ENCODE data around the gene RGS6.

Gene RGS6

GRCh38 chr14:72053651-72054050 lies 121.4 kb downstream of the RGS6 start:
- no peak for DNase-seq
- H3K4ac ChIP-seq (ENCODE audit: low read depth in 1 of 2, low read length in 2 of 2): no peak overlapping the region
- no peak overlapping the region for H3K4me2 ChIP-seq (ENCODE audit: low read length, poor library complexity, severe bottlenecking)
- H3K18ac ChIP-seq (ENCODE audit: low read depth in 1 of 2, low read length in 2 of 2): no peak overlapping the region
- H3K9ac ChIP-seq (ENCODE audit: low read length): no peak overlapping the region
- no peak overlapping the region for H3K14ac ChIP-seq (ENCODE audit: low read length in 2 of 2)
- H3K4me1 ChIP-seq (ENCODE audit: control insufficient read depth, insufficient read depth, low read depth, low read length): no peaks in the 10 kb centered on the region
- no peaks in the 10 kb centered on the region for H3K79me1 ChIP-seq (replicated peaks; ENCODE audit: low read length, poor library complexity, severe bottlenecking)
- no peak overlapping the region for H2AFZ ChIP-seq (ENCODE audit: low read depth, low read length)
- no peak overlapping the region for H3K27ac ChIP-seq (ENCODE audit: low read length, poor library complexity, severe bottlenecking)
- 50% methylated on average over 1 of the region's 3 CpGs for WGBS
- H2BK15ac ChIP-seq (ENCODE audit: low read depth, poor library complexity, severe bottlenecking): no peak overlapping the region
- no peak overlapping the region for H3K23ac ChIP-seq (ENCODE audit: low read length in 2 of 2)
- no peak overlapping the region for H3K4me3 ChIP-seq (ENCODE audit: insufficient read depth in 1 of 2, low read depth in 1 of 2, low read length in 2 of 2)
- H4K8ac ChIP-seq (ENCODE audit: low read length): no peak overlapping the region
- H2AK5ac ChIP-seq (ENCODE audit: low read length, severe bottlenecking): no peak overlapping the region
- no peaks in the 10 kb centered on the region for H3K9me3 ChIP-seq (ENCODE audit: control insufficient read depth, low read length)
- H4K91ac ChIP-seq (ENCODE audit: low read length): no peak overlapping the region
- no peaks in the 10 kb centered on the region for H3K36me3 ChIP-seq (ENCODE audit: control insufficient read depth in 1 of 2, insufficient read depth in 2 of 2, low read depth in 1 of 2, low read length in 2 of 2)
- no peaks in the 10 kb centered on the region for H3K27me3 ChIP-seq (ENCODE audit: control insufficient read depth in 1 of 2, insufficient read depth in 1 of 2, low read length in 2 of 2)
- no peak overlapping the region for H2BK5ac ChIP-seq (ENCODE audit: low read depth, low read length, poor library complexity, severe bottlenecking)
- H2BK12ac ChIP-seq (ENCODE audit: low read length in 2 of 2): no peak overlapping the region
- H2BK120ac ChIP-seq (ENCODE audit: low read depth, low read length): no peak overlapping the region

- H2BK12ac ChIP-seq (ENCODE audit: low read length in 2 of 2): no peak overlapping the region
- no peak overlapping the region for H3K18ac ChIP-seq (ENCODE audit: low read depth in 1 of 2, low read length in 2 of 2)
- no peaks in the 10 kb centered on the region for H3K27me3 ChIP-seq (ENCODE audit: control insufficient read depth in 1 of 2, insufficient read depth in 1 of 2, low read length in 2 of 2)
- no peak overlapping the region for H2BK5ac ChIP-seq (ENCODE audit: low read depth, low read length, poor library complexity, severe bottlenecking)
- H2BK15ac ChIP-seq (ENCODE audit: low read depth, poor library complexity, severe bottlenecking): no peak overlapping the region
- no peak for DNase-seq
- WGBS: 68% methylated on average over 4 of the region's 4 CpGs
- no peak overlapping the region for H3K4ac ChIP-seq (ENCODE audit: low read depth in 1 of 2, low read length in 2 of 2)
- no peaks in the 10 kb centered on the region for H3K4me1 ChIP-seq (ENCODE audit: control insufficient read depth, insufficient read depth, low read depth, low read length)
- no peak overlapping the region for H2BK120ac ChIP-seq (ENCODE audit: low read depth, low read length)
- no peaks in the 10 kb centered on the region for H3K36me3 ChIP-seq (ENCODE audit: control insufficient read depth in 1 of 2, insufficient read depth in 2 of 2, low read depth in 1 of 2, low read length in 2 of 2)
- no peak overlapping the region for H3K23ac ChIP-seq (ENCODE audit: low read length in 2 of 2)
- no peak overlapping the region for H4K8ac ChIP-seq (ENCODE audit: low read length)
- H4K91ac ChIP-seq (ENCODE audit: low read length): no peak overlapping the region
- no peak overlapping the region for H3K4me3 ChIP-seq (ENCODE audit: insufficient read depth in 1 of 2, low read depth in 1 of 2, low read length in 2 of 2)
- H3K4me2 ChIP-seq (ENCODE audit: low read length, poor library complexity, severe bottlenecking): no peak overlapping the region
- no peak overlapping the region for H3K27ac ChIP-seq (ENCODE audit: low read length, poor library complexity, severe bottlenecking)
- no peaks in the 10 kb centered on the region for H3K79me1 ChIP-seq (replicated peaks; ENCODE audit: low read length, poor library complexity, severe bottlenecking)
- no peak overlapping the region for H2AFZ ChIP-seq (ENCODE audit: low read depth, low read length)
- no peak overlapping the region for H3K9ac ChIP-seq (ENCODE audit: low read length)
- H3K14ac ChIP-seq (ENCODE audit: low read length in 2 of 2): no peak overlapping the region
- H3K9me3 ChIP-seq (ENCODE audit: control insufficient read depth, low read length): no peaks in the 10 kb centered on the region
- no peak overlapping the region for H2AK5ac ChIP-seq (ENCODE audit: low read length, severe bottlenecking)
Observed at GRCh38 chr14:72054911-72055310, 122.7 kb downstream of the RGS6 start.

GRCh38 chr14:72057701-72058285 lies 125.6 kb downstream of the RGS6 start:
- Histone ChIP-seq H4K8ac (ENCODE audit: low read length) (no peak overlapping the region), H3K18ac (ENCODE audit: low read depth in 1 of 2, low read length in 2 of 2) (no peak overlapping the region), H3K9me3 (ENCODE audit: control insufficient read depth, low read length) (no peaks in the 10 kb centered on the region), H2BK15ac (ENCODE audit: low read depth, poor library complexity, severe bottlenecking) (no peak overlapping the region), H3K23ac (ENCODE audit: low read length in 2 of 2) (no peak overlapping the region), H3K4me2 (ENCODE audit: low read length, poor library complexity, severe bottlenecking) (no peak overlapping the region), H2AK5ac (ENCODE audit: low read length, severe bottlenecking) (no peak overlapping the region), H4K91ac (ENCODE audit: low read length) (no peak overlapping the region), H3K4me3 (ENCODE audit: insufficient read depth in 1 of 2, low read depth in 1 of 2, low read length in 2 of 2) (no peak overlapping the region), H3K9ac (ENCODE audit: low read length) (no peak overlapping the region), H3K27ac (ENCODE audit: low read length, poor library complexity, severe bottlenecking) (no peak overlapping the region), H3K36me3 (ENCODE audit: control insufficient read depth in 1 of 2, insufficient read depth in 2 of 2, low read depth in 1 of 2, low read length in 2 of 2) (no peaks in the 10 kb centered on the region), H3K4ac (ENCODE audit: low read depth in 1 of 2, low read length in 2 of 2) (no peak overlapping the region), H2AFZ (ENCODE audit: low read depth, low read length) (no peak overlapping the region), H3K79me1 (replicated peaks; ENCODE audit: low read length, poor library complexity, severe bottlenecking) (no peaks in the 10 kb centered on the region), H3K14ac (ENCODE audit: low read length in 2 of 2) (no peak overlapping the region), H3K27me3 (ENCODE audit: control insufficient read depth in 1 of 2, insufficient read depth in 1 of 2, low read length in 2 of 2) (no peaks in the 10 kb centered on the region), H2BK12ac (ENCODE audit: low read length in 2 of 2) (no peak overlapping the region), H2BK5ac (ENCODE audit: low read depth, low read length, poor library complexity, severe bottlenecking) (no peak overlapping the region), H2BK120ac (ENCODE audit: low read depth, low read length) (no peak overlapping the region), H3K4me1 (ENCODE audit: control insufficient read depth, insufficient read depth, low read depth, low read length) (no peaks in the 10 kb centered on the region)
- no peak for DNase-seq
- WGBS: 86% methylated on average over 4 of the region's 4 CpGs

GRCh38 chr14:72060460-72060859 lies 128.2 kb downstream of the RGS6 start:
- H3K27me3 ChIP-seq (ENCODE audit: control insufficient read depth in 1 of 2, insufficient read depth in 1 of 2, low read length in 2 of 2): no peaks in the 10 kb centered on the region
- H3K4me3 ChIP-seq (ENCODE audit: insufficient read depth in 1 of 2, low read depth in 1 of 2, low read length in 2 of 2): no peak overlapping the region
- H3K14ac ChIP-seq (ENCODE audit: low read length in 2 of 2): no peak overlapping the region
- no peak overlapping the region for H2BK15ac ChIP-seq (ENCODE audit: low read depth, poor library complexity, severe bottlenecking)
- no peak for DNase-seq
- no CpG with 5 or more reads among the region's 3 CpGs for WGBS
- H4K8ac ChIP-seq (ENCODE audit: low read length): no peak overlapping the region
- no peak overlapping the region for H3K18ac ChIP-seq (ENCODE audit: low read depth in 1 of 2, low read length in 2 of 2)
- no peak overlapping the region for H3K27ac ChIP-seq (ENCODE audit: low read length, poor library complexity, severe bottlenecking)
- no peaks in the 10 kb centered on the region for H3K79me1 ChIP-seq (replicated peaks; ENCODE audit: low read length, poor library complexity, severe bottlenecking)
- no peak overlapping the region for H2AK5ac ChIP-seq (ENCODE audit: low read length, severe bottlenecking)
- no peaks in the 10 kb centered on the region for H3K9me3 ChIP-seq (ENCODE audit: control insufficient read depth, low read length)
- no peak overlapping the region for H3K4me2 ChIP-seq (ENCODE audit: low read length, poor library complexity, severe bottlenecking)
- H2BK5ac ChIP-seq (ENCODE audit: low read depth, low read length, poor library complexity, severe bottlenecking): no peak overlapping the region
- no peak overlapping the region for H3K4ac ChIP-seq (ENCODE audit: low read depth in 1 of 2, low read length in 2 of 2)
- H3K4me1 ChIP-seq (ENCODE audit: control insufficient read depth, insufficient read depth, low read depth, low read length): no peaks in the 10 kb centered on the region
- no peaks in the 10 kb centered on the region for H3K36me3 ChIP-seq (ENCODE audit: control insufficient read depth in 1 of 2, insufficient read depth in 2 of 2, low read depth in 1 of 2, low read length in 2 of 2)
- no peak overlapping the region for H3K23ac ChIP-seq (ENCODE audit: low read length in 2 of 2)
- no peak overlapping the region for H2AFZ ChIP-seq (ENCODE audit: low read depth, low read length)
- no peak overlapping the region for H2BK12ac ChIP-seq (ENCODE audit: low read length in 2 of 2)
- H2BK120ac ChIP-seq (ENCODE audit: low read depth, low read length): no peak overlapping the region
- no peak overlapping the region for H4K91ac ChIP-seq (ENCODE audit: low read length)
- no peak overlapping the region for H3K9ac ChIP-seq (ENCODE audit: low read length)
